Fibroblast of lung (primary cell): ENCODE measurements around the gene CCL13. TPM values are rescaled to one million over a fixed set of nuclear protein-coding genes. Genes with fewer than 3 reads are reported as not detected.

Experiments used
- DNase-seq, 2 donors: peaks; one replicate each; pipeline versions ENCODE4 v3.0.0 to v3.0.0-alpha.2; 2010; ENCODE audit warnings: low read depth in 2 of 2
- H2AFZ ChIP-seq: 2 replicates; pipeline ENCODE4 v1.5.1; 2012; ENCODE audit warnings: low read length, control low read depth, inconsistent platforms
- H3K27ac ChIP-seq: 2 replicates; pipeline ENCODE4 v1.5.1; 2011; ENCODE audit warnings: low read length, control low read depth; ENCODE audit not compliant: insufficient read depth
- H3K27me3 ChIP-seq: 2 replicates; pipeline ENCODE4 v1.5.1; 2011; ENCODE audit warnings: mild to moderate bottlenecking, low read length; ENCODE audit not compliant: control insufficient read depth, insufficient read depth
- H3K36me3 ChIP-seq: 2 replicates; pipeline ENCODE4 v1.5.1; 2011; ENCODE audit warnings: low read length; ENCODE audit not compliant: control insufficient read depth, insufficient read depth
- H3K4me1 ChIP-seq: 2 replicates; pipeline ENCODE4 v1.5.1; 2011; ENCODE audit warnings: low read length; ENCODE audit not compliant: control insufficient read depth, insufficient read depth; ENCODE audit errors: extremely low read depth
- H3K4me2 ChIP-seq: 2 replicates; pipeline ENCODE4 v1.5.1; 2011; ENCODE audit warnings: low read length, control low read depth; ENCODE audit not compliant: insufficient read depth; ENCODE audit errors: extremely low read depth
- H3K4me3 ChIP-seq, 4 experiments: fragments of 200-600 bp in 1 of 4; sonication (generic) in 1 of 4; replicated peaks in 1 of 4; 2 replicates each; pipeline ENCODE4 v1.5.1; 2011 to 2016; ENCODE audit warnings: low read length in 4 of 4, low read depth in 3 of 4, mild to moderate bottlenecking in 3 of 4, control low read depth in 2 of 4, inconsistent platforms in 1 of 4, mixed read lengths in 1 of 4; ENCODE audit not compliant: insufficient read depth in 1 of 4; ENCODE audit errors: control extremely low read depth in 1 of 4
- H3K79me2 ChIP-seq: 2 replicates; pipeline ENCODE4 v1.5.1; 2012; ENCODE audit warnings: mild to moderate bottlenecking, low read length, inconsistent platforms; ENCODE audit not compliant: control insufficient read depth, insufficient read depth
- H3K9ac ChIP-seq: 2 replicates; pipeline ENCODE4 v1.5.1; 2011; ENCODE audit warnings: mild to moderate bottlenecking, low read length, control low read depth; ENCODE audit not compliant: insufficient read depth
- H3K9me3 ChIP-seq: 2 replicates; pipeline ENCODE4 v1.5.1; 2012; ENCODE audit warnings: low read depth, low read length; ENCODE audit not compliant: control insufficient read depth, insufficient read depth
- H4K20me1 ChIP-seq: 2 replicates; pipeline ENCODE4 v1.5.1; 2011; ENCODE audit warnings: low read length; ENCODE audit not compliant: control insufficient read depth, insufficient read depth; ENCODE audit errors: extremely low read depth
- CTCF ChIP-seq, 2 donors: IDR thresholded peaks in 1 of 2; conservative IDR thresholded peaks in 1 of 2; 1 replicate in 1 of 2; 2 replicates in 1 of 2; pipeline ENCODE4 v1.5.1; 2011 to 2012; ENCODE audit warnings: low read length in 2 of 2, control low read depth in 1 of 2, inconsistent platforms in 1 of 2, low read depth in 1 of 2, mild to moderate bottlenecking in 1 of 2
- EZH2 ChIP-seq: IDR thresholded peaks from 2 replicates; pipeline ENCODE4 v1.5.1; 2012; ENCODE audit warnings: low read length, control low read depth, mild to moderate bottlenecking; ENCODE audit errors: missing control alignments
- polyA plus RNA-seq, 2 donors: library from polyadenylated mRNA; depleted of rRNA in 1 of 2; stranded (reverse) in 1 of 2; unstranded in 1 of 2; fragments of >200 nt; gene quantifications; 2 replicates each; pipeline ENCODE4 v1.2.1, GENCODE V29; 2011 to 2012; ENCODE audit warnings: missing spikeins in 1 of 2
- total RNA-seq: library from RNA; depleted of rRNA; stranded (reverse); fragments of >200 nt; gene quantifications from 2 replicates; pipeline ENCODE4 v1.2.1, GENCODE V29; 2014

The CCL13 gene
- total and polyA plus RNA-seq, 2 donors (not counting 1 experiment from before 2014, with no cell fraction given), result 1.7 TPM; not detected in 1

- H3K27ac ChIP-seq, result no peak overlapping the region
- H3K9me3 ChIP-seq, result no peaks in the 10 kb centered on the region
- H3K4me2 ChIP-seq, result no peak overlapping the region
- no peaks in the 10 kb centered on the region for H4K20me1 ChIP-seq
- H3K36me3 ChIP-seq, result no peaks in the 10 kb centered on the region
- no peak overlapping the region for H3K9ac ChIP-seq
- TF ChIP-seq CTCF (conservative IDR thresholded peaks at IDR 0.05 in 1 of 2, IDR thresholded peaks at IDR 0.05 in 1 of 2; ENCODE audit: low read depth in 1 of 2, low read length in 2 of 2) (no peak), EZH2 (no peak)
- H2AFZ ChIP-seq, result no peak overlapping the region
- no peaks in the 10 kb centered on the region for H3K4me1 ChIP-seq
- no peaks in the 10 kb centered on the region for H3K79me2 ChIP-seq
- no peak overlapping the region for H3K4me3 ChIP-seq
- DNase-seq, result no peak
- H3K27me3 ChIP-seq, result peaks cover 3% of the 10 kb centered on the region
Observed at GRCh38 chr17:34406226-34406625, 49.9 kb downstream of the CCL13 start.

Other genes with a start within 250 kb of the CCL13 start
- gene CCL2, start 101.2 kb upstream of the CCL13 start, total RNA-seq, result 23.1 and 42.9 TPM in 2 replicates
- 65.7 and 170 TPM in 2 replicates for gene CCL2, start 101.2 kb upstream of the CCL13 start, polyA plus RNA-seq
- gene CCL7, start 86.3 kb upstream of the CCL13 start, total RNA-seq, result 0.33 and 0.51 TPM in 2 replicates
- gene CCL7, start 86.3 kb upstream of the CCL13 start, polyA plus RNA-seq, result 0.55 and 0.81 TPM in 2 replicates
- not detected in 2 replicates for gene CCL11, start 70.7 kb upstream of the CCL13 start, total RNA-seq
- gene CCL11, start 70.7 kb upstream of the CCL13 start, polyA plus RNA-seq, result 0.91 TPM in 1 of 2 replicates, not detected in the other
- gene CCL8, start 37.0 kb upstream of the CCL13 start, total RNA-seq, result 0.26 and 0.50 TPM in 2 replicates
- 0.27 TPM in 1 of 2 replicates, not detected in the other for gene CCL8, start 37.0 kb upstream of the CCL13 start, polyA plus RNA-seq
- not detected in 2 replicates for gene CCL1, start 6.8 kb downstream of the CCL13 start, total RNA-seq
- not detected in 2 replicates for gene CCL1, start 6.8 kb downstream of the CCL13 start, polyA plus RNA-seq
- gene TMEM132E, start 223.1 kb downstream of the CCL13 start, total RNA-seq, result under 0.01 TPM in 1 of 2 replicates, not detected in the other
- not detected in 2 replicates for gene TMEM132E, start 223.1 kb downstream of the CCL13 start, polyA plus RNA-seq